Mesenchymal stem cell (in vitro differentiated cells and primary cell): Measurements from ENCODE around the gene SSBP2.

ENCODE experiments used
- DNase-seq: peaks from one replicate; pipeline ENCODE4 v3.0.0-alpha.2; 2013
- H2AFZ ChIP-seq: one replicate; pipeline ENCODE4 v1.6.1; 2013; ENCODE audit warnings: low read depth, mild to moderate bottlenecking, control low read depth, inconsistent platforms, low read length, moderate library complexity
- H2AK5ac ChIP-seq: 2 replicates; pipeline ENCODE4 v1.6.1; 2013; ENCODE audit warnings: low read length, moderate library complexity, mild to moderate bottlenecking, inconsistent platforms; ENCODE audit not compliant: severe bottlenecking
- H2BK120ac ChIP-seq: one replicate; pipeline ENCODE4 v1.6.1; 2013; ENCODE audit warnings: low read depth, mild to moderate bottlenecking, inconsistent platforms, low read length, moderate library complexity
- H2BK12ac ChIP-seq, 2 experiments: one replicate each; pipeline ENCODE4 v1.6.1; 2013; ENCODE audit warnings: inconsistent platforms in 2 of 2, low read length in 2 of 2, mild to moderate bottlenecking in 2 of 2, moderate library complexity in 2 of 2, control low read depth in 1 of 2
- H2BK15ac ChIP-seq: one replicate; pipeline ENCODE4 v1.6.1; 2013; ENCODE audit warnings: mild to moderate bottlenecking, low read depth, inconsistent platforms; ENCODE audit not compliant: poor library complexity, severe bottlenecking
- H2BK5ac ChIP-seq: 2 replicates; pipeline ENCODE4 v1.6.1; 2013; ENCODE audit warnings: low read depth, mild to moderate bottlenecking, low read length, control low read depth, inconsistent platforms; ENCODE audit not compliant: poor library complexity, severe bottlenecking
- H3K14ac ChIP-seq, 2 experiments: one replicate each; pipeline ENCODE4 v1.6.1; 2013; ENCODE audit warnings: inconsistent platforms in 2 of 2, low read length in 2 of 2, control low read depth in 1 of 2, mild to moderate bottlenecking in 1 of 2, moderate library complexity in 1 of 2
- H3K18ac ChIP-seq, 2 experiments: one replicate each; pipeline ENCODE4 v1.6.1; 2013; ENCODE audit warnings: inconsistent platforms in 2 of 2, low read length in 2 of 2, control low read depth in 1 of 2, low read depth in 1 of 2, mild to moderate bottlenecking in 1 of 2
- H3K23ac ChIP-seq, 2 experiments: one replicate each; pipeline ENCODE4 v1.6.1; 2013; ENCODE audit warnings: inconsistent platforms in 2 of 2, low read length in 2 of 2, mild to moderate bottlenecking in 2 of 2, moderate library complexity in 2 of 2, control low read depth in 1 of 2
- H3K27ac ChIP-seq: 2 replicates; pipeline ENCODE4 v1.5.1; 2013; ENCODE audit warnings: mild to moderate bottlenecking, moderate library complexity, low read length, control low read depth, inconsistent platforms; ENCODE audit not compliant: poor library complexity, severe bottlenecking
- H3K27me3 ChIP-seq, 2 experiments: 2 replicates each; pipeline versions ENCODE4 v1.6.1 to v1.7.0; 2013; ENCODE audit warnings: low read length in 2 of 2, mild to moderate bottlenecking in 2 of 2, moderate library complexity in 2 of 2, control low read depth in 1 of 2, inconsistent platforms in 1 of 2; ENCODE audit not compliant: control insufficient read depth in 1 of 2, insufficient read depth in 1 of 2
- H3K36me3 ChIP-seq, 2 experiments: 2 replicates each; pipeline versions ENCODE4 v1.6.1 to v1.7.0; 2013; ENCODE audit warnings: low read length in 2 of 2, control low read depth in 1 of 2, inconsistent platforms in 1 of 2, low read depth in 1 of 2, mild to moderate bottlenecking in 1 of 2; ENCODE audit not compliant: insufficient read depth in 2 of 2, control insufficient read depth in 1 of 2
- H3K4ac ChIP-seq, 2 experiments: one replicate each; pipeline ENCODE4 v1.6.1; 2013; ENCODE audit warnings: inconsistent platforms in 2 of 2, low read length in 2 of 2, mild to moderate bottlenecking in 2 of 2, moderate library complexity in 2 of 2, control low read depth in 1 of 2, low read depth in 1 of 2
- H3K4me1 ChIP-seq: 2 replicates; pipeline ENCODE4 v1.6.1; 2013; ENCODE audit warnings: low read depth, low read length, control low read depth; ENCODE audit not compliant: control insufficient read depth, insufficient read depth
- H3K4me2 ChIP-seq: 2 replicates; pipeline ENCODE4 v1.6.1; 2013; ENCODE audit warnings: low read length, mild to moderate bottlenecking, inconsistent platforms; ENCODE audit not compliant: poor library complexity, severe bottlenecking
- H3K4me3 ChIP-seq, 2 experiments: 2 replicates each; pipeline versions ENCODE4 v1.5.1 to v1.7.0; 2013; ENCODE audit warnings: low read length in 2 of 2, mild to moderate bottlenecking in 2 of 2, control low read depth in 1 of 2, low read depth in 1 of 2; ENCODE audit not compliant: insufficient read depth in 1 of 2
- H3K79me1 ChIP-seq: replicated peaks from 2 replicates; pipeline ENCODE4 v1.6.1; 2013; ENCODE audit warnings: mild to moderate bottlenecking, control low read depth, low read length, inconsistent platforms; ENCODE audit not compliant: poor library complexity, severe bottlenecking
- H3K9ac ChIP-seq: 2 replicates; pipeline ENCODE4 v1.7.0; 2013; ENCODE audit warnings: mild to moderate bottlenecking, low read length, moderate library complexity
- H3K9me3 ChIP-seq: 2 replicates; pipeline ENCODE4 v1.7.0; 2013; ENCODE audit warnings: mild to moderate bottlenecking, low read length; ENCODE audit not compliant: control insufficient read depth
- H4K8ac ChIP-seq: one replicate; pipeline ENCODE4 v1.6.1; 2013; ENCODE audit warnings: inconsistent platforms, mild to moderate bottlenecking, low read length, moderate library complexity
- H4K91ac ChIP-seq: one replicate; pipeline ENCODE4 v1.6.1; 2013; ENCODE audit warnings: mild to moderate bottlenecking, low read length, inconsistent platforms
- WGBS: methylation state at CpG from one replicate; pipeline ENCODE4 v1.1.7; 2013; ENCODE audit warnings: mixed read lengths; 5-methylcytosine and 5-hydroxymethylcytosine counted together

SSBP2 gene

DNA sequence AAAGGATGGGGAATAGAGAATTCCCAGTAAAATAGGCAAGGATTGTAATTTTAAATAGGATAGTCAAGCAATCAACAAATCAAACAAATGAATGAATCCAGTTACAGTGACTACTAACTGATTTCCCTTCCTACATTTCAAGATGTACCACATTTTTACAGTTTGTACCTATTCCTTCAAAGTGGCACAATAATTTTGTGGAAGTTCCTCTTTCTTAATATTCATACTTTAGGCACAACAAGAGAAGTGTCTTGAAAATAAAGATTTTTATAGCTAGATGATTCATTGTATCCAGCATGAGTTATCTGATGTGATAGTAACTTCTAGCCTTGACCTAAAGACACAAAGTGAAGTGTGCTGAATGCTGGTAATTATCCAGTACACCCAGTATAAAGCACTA, 234.8 kb downstream of the SSBP2 start:
- H3K27ac ChIP-seq, result no peak overlapping the region
- no peak overlapping the region for H2AK5ac ChIP-seq
- no peak overlapping the region for H3K4me3 ChIP-seq
- H3K14ac ChIP-seq, result no peak overlapping the region
- H4K91ac ChIP-seq, result no peak overlapping the region
- no peaks in the 10 kb centered on the region for H3K4me1 ChIP-seq
- no peak overlapping the region for H3K9ac ChIP-seq
- no peak overlapping the region for H3K4me2 ChIP-seq
- H2BK15ac ChIP-seq, result no peak overlapping the region
- H2BK12ac ChIP-seq, result no peak overlapping the region
- no peak overlapping the region for H2BK5ac ChIP-seq
- no peaks in the 10 kb centered on the region for H3K9me3 ChIP-seq
- no peaks in the 10 kb centered on the region for H3K36me3 ChIP-seq
- no peaks in the 10 kb centered on the region for H3K79me1 ChIP-seq
- no peak overlapping the region for H3K4ac ChIP-seq
- no peak for DNase-seq
- H2AFZ ChIP-seq, result no peak overlapping the region
- H4K8ac ChIP-seq, result no peak overlapping the region
- no peak overlapping the region for H2BK120ac ChIP-seq
- H3K27me3 ChIP-seq, result no peaks in the 10 kb centered on the region
- no peak overlapping the region for H3K23ac ChIP-seq
- H3K18ac ChIP-seq, result no peak overlapping the region

DNA sequence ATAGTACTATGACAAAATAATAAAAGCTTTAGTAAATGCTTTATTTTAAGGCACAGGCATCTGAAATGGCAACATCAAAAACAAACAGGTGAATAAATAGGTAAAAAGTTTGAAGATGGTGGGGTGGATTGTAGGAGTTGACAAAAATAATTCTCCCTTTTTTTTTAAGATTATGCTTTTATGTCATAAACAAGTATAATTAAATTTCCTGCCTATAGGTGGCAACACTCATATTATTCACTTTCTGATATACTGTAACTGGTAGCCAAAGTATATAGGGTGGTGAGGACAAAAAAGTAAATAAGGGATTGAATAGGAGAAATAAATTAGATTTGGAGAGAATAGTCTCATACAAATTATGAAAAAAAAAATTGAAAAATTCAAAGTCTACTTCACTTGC, 236.9 kb downstream of the SSBP2 start:
- Histone ChIP-seq H2AFZ (no peak overlapping the region), H3K9ac (no peak overlapping the region), H2BK120ac (no peak overlapping the region), H2AK5ac (no peak overlapping the region), H2BK12ac (no peak overlapping the region), H3K14ac (no peak overlapping the region), H3K4ac (no peak overlapping the region), H3K27ac (no peak overlapping the region), H3K4me3 (no peak overlapping the region), H3K4me2 (no peak overlapping the region), H3K18ac (no peak overlapping the region), H3K79me1 (no peaks in the 10 kb centered on the region), H3K9me3 (no peaks in the 10 kb centered on the region), H3K23ac (no peak overlapping the region), H4K8ac (no peak overlapping the region), H4K91ac (no peak overlapping the region), H2BK15ac (no peak overlapping the region), H3K36me3 (no peaks in the 10 kb centered on the region), H3K27me3 (no peaks in the 10 kb centered on the region), H2BK5ac (no peak overlapping the region), H3K4me1 (no peaks in the 10 kb centered on the region)
- no peak for DNase-seq

DNA sequence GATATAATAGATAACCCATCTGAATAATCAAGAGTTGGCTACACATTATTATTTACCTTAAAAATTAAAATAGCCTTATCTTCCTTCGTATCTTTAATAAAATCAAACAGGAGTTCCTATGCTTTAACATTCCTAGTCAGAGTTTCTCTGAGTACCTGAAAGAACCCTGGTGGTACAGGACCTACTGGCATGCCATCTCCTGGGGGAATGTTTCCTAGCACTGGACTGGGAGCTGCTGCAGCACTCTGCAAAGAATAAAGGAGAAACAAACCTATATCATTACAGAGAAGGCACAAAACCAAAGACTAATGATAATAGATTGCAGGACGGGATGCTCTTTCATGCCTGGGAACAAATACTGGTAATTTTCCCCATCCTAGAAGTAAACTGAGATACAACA, 237.4 kb downstream of the SSBP2 start:
- Histone ChIP-seq H2BK12ac (no peak overlapping the region), H3K4me3 (no peak overlapping the region), H3K14ac (no peak overlapping the region), H3K4ac (no peak overlapping the region), H4K8ac (no peak overlapping the region), H3K27ac (no peak overlapping the region), H3K4me1 (no peaks in the 10 kb centered on the region), H2BK120ac (no peak overlapping the region), H3K9me3 (no peaks in the 10 kb centered on the region), H3K9ac (no peak overlapping the region), H2AK5ac (no peak overlapping the region), H3K79me1 (no peaks in the 10 kb centered on the region), H3K27me3 (no peaks in the 10 kb centered on the region), H2BK15ac (no peak overlapping the region), H4K91ac (no peak overlapping the region), H3K4me2 (no peak overlapping the region), H2BK5ac (no peak overlapping the region), H2AFZ (no peak overlapping the region), H3K23ac (no peak overlapping the region), H3K36me3 (no peaks in the 10 kb centered on the region), H3K18ac (no peak overlapping the region)
- no peak for DNase-seq
- WGBS, result 96% methylated on average over 1 of the region's 2 CpGs

DNA sequence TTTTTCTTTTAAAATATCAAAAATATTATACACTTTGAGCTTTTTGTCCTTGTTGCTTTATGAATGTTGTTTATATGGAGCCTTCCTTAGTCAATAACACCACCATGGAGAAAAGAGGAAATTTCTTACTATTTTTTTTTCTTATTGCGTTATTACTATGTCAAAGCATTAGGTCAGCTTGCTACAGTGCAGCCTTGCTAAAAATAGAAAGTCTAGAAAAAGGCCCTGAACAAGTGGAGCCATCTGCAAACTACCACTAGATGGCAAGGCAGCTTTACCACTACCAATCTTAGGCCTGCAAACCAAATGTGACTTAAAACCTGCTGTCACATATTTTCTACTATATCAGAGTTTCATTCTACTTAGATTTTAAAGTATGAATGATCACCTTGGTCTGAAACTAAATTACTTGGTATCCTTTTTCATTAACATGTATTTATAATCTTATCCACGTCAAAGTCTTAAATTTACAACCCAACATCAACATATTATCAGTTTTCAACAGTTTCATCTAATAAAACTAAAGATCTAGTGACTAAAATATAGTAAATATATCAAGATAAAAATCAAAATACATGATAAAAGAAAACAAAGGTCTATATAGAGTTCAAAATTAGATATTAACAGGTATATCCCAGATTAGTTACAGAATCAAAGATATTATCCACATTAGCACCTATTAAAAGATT, 243.9 kb downstream of the SSBP2 start:
- Histone ChIP-seq H3K4me2 (no peak overlapping the region), H3K27ac (no peak overlapping the region), H3K14ac (no peak overlapping the region), H3K27me3 (no peaks in the 10 kb centered on the region), H3K9ac (peak overlapping the region; percentile 90), H3K4me3 (no peak overlapping the region), H2BK5ac (no peak overlapping the region), H2BK15ac (no peak overlapping the region), H2AK5ac (no peak overlapping the region), H3K23ac (no peak overlapping the region), H3K79me1 (peaks cover 1% of the 10 kb centered on the region), H3K18ac (no peak overlapping the region), H4K8ac (no peak overlapping the region), H3K9me3 (no peaks in the 10 kb centered on the region), H2AFZ (no peak overlapping the region), H3K36me3 (no peaks in the 10 kb centered on the region), H3K4ac (no peak overlapping the region), H3K4me1 (no peaks in the 10 kb centered on the region), H4K91ac (no peak overlapping the region), H2BK120ac (no peak overlapping the region), H2BK12ac (no peak overlapping the region)
- 0% methylated on average over 1 of the region's 2 CpGs for WGBS
- peak; percentile 92 for DNase-seq
